K562 (cell line): ENCODE measurements around the gene SETD4. TPM values are rescaled to one million over a fixed set of nuclear protein-coding genes. Genes with fewer than 3 reads are reported as not detected.

Experiments used
- ATAC-seq: fragments of 200-7000 bp; cut with Tn5 transposase; 3 replicates; pipeline ENCODE4 v1.9.1; 2020; ENCODE audit warnings: moderate library complexity
- BruUV-seq: library from RNA; stranded (reverse); fragments of 400-500 nt; replicated peaks from 2 replicates; lab custom pipeline; 2021; lab: Mats Ljungman, UMichigan
- CTCF ChIA-PET: fragments of 300-600 bp; formaldehyde crosslinking; extraction: SDS; loops from one replicate; lab custom pipeline; 2021; ENCODE audit warnings: low intra/inter-chr PET ratio; lab: Yijun Ruan, JAX
- POLR2A ChIA-PET: fragments of 300-600, 350-650 bp; sonication (Branson Sonifier 250); formaldehyde crosslinking; extraction: SDS; loops from one replicate; lab custom pipeline; 2021; ENCODE audit warnings: antibody characterized with exemption, inconsistent platforms; lab: Yijun Ruan, JAX
- DNase-seq, 4 experiments: peaks; one replicate each; pipeline versions ENCODE4 v3.0.0 to v3.0.0-alpha.2; 2011 to 2018; ENCODE audit warnings: low spot score in 3 of 4, mixed read lengths in 3 of 4; ENCODE audit errors: extremely low read depth in 1 of 4
- FAIRE-seq: peaks from 2 replicates; lab custom pipeline; 2011; peaks lifted over from hg19 to GRCh38; lab: Jason Lieb, UNC
- H2AFZ ChIP-seq: 2 replicates; pipeline ENCODE4 v1.6.0; 2011; ENCODE audit warnings: low read depth, low read length, control low read depth, inconsistent platforms
- H3K27ac ChIP-seq: fragments of 200-600 bp; 3 replicates; pipeline ENCODE4 v1.8.0; 2011; ENCODE audit warnings: low read depth, mild to moderate bottlenecking, control low read depth, inconsistent platforms, low read length, moderate library complexity, mixed read lengths; ENCODE audit errors: extremely low read depth
- H3K27me3 ChIP-seq, 2 experiments: fragments of 300-600 bp in 1 of 2; 2 replicates in 1 of 2; 3 replicates in 1 of 2; pipeline versions ENCODE4 v1.6.0 to v1.8.0; 2011; ENCODE audit warnings: inconsistent platforms in 2 of 2, low read length in 2 of 2, mild to moderate bottlenecking in 1 of 2, mixed read lengths in 1 of 2, moderate library complexity in 1 of 2; ENCODE audit not compliant: control insufficient read depth in 2 of 2, insufficient read depth in 2 of 2
- H3K36me3 ChIP-seq: fragments of 300-600 bp; 3 replicates; pipeline ENCODE4 v1.8.0; 2011; ENCODE audit warnings: mild to moderate bottlenecking, low read length, inconsistent platforms; ENCODE audit not compliant: control insufficient read depth, insufficient read depth
- H3K4me1 ChIP-seq, 2 experiments: fragments of 200-600 bp in 1 of 2; replicated peaks in 1 of 2; 2 replicates in 1 of 2; 3 replicates in 1 of 2; pipeline versions ENCODE4 v1.5.1 to v1.8.0; 2011; ENCODE audit warnings: inconsistent platforms in 2 of 2, low read length in 2 of 2, mild to moderate bottlenecking in 1 of 2, mixed read lengths in 1 of 2, moderate library complexity in 1 of 2; ENCODE audit not compliant: control insufficient read depth in 2 of 2, insufficient read depth in 2 of 2
- H3K4me2 ChIP-seq: 2 replicates; pipeline ENCODE4 v1.6.1; 2011; ENCODE audit warnings: low read length, control low read depth, inconsistent platforms, mixed read lengths; ENCODE audit not compliant: insufficient read depth
- H3K4me3 ChIP-seq: fragments of 200-600 bp; sonication (generic), shearing (Covaris generic); 2 replicates; pipeline ENCODE4 v1.5.1; 2016; ENCODE audit warnings: control low read depth, inconsistent platforms
- H3K79me2 ChIP-seq: fragments of 200-600 bp; 3 replicates; pipeline ENCODE4 v1.8.0; 2011; ENCODE audit warnings: low read length, inconsistent platforms; ENCODE audit not compliant: control insufficient read depth, insufficient read depth
- H3K9ac ChIP-seq, 2 experiments: 2 replicates each; pipeline versions ENCODE4 v1.6.0 to v1.6.1; 2011; ENCODE audit warnings: low read depth in 2 of 2, low read length in 2 of 2, control low read depth in 1 of 2, inconsistent platforms in 1 of 2, mild to moderate bottlenecking in 1 of 2, mixed read lengths in 1 of 2; ENCODE audit not compliant: insufficient read depth in 1 of 2
- H3K9me1 ChIP-seq: one replicate; pipeline ENCODE4 v1.6.0; 2011; ENCODE audit warnings: inconsistent platforms, mild to moderate bottlenecking, low read length, moderate library complexity; ENCODE audit not compliant: control insufficient read depth, insufficient read depth
- H3K9me3 ChIP-seq: replicated peaks from 2 replicates; pipeline ENCODE4 v1.5.1; 2011; ENCODE audit warnings: low read depth, low read length, inconsistent platforms; ENCODE audit not compliant: control insufficient read depth, insufficient read depth
- H4K20me1 ChIP-seq: replicated peaks from 2 replicates; pipeline ENCODE4 v1.6.1; 2011; ENCODE audit warnings: low read length, inconsistent platforms, mixed read lengths; ENCODE audit not compliant: control insufficient read depth, insufficient read depth
- ATF1 ChIP-seq, 2 experiments: fragments of 450-650 bp in 1 of 2; IDR thresholded peaks; 2 replicates each; pipeline ENCODE4 v1.6.1; 2016; ENCODE audit warnings: missing compliant biosample characterization in 1 of 2, missing genetic modification characterization in 1 of 2
- CBFA2T2 ChIP-seq: fragments of 450-650 bp; conservative IDR thresholded peaks from 2 replicates; pipeline ENCODE4 v1.6.1; 2017; ENCODE audit warnings: mild to moderate bottlenecking
- CBFA2T3 ChIP-seq: fragments of 450-650 bp; IDR thresholded peaks from 2 replicates; pipeline ENCODE4 v1.6.1; 2017
- CCAR2 ChIP-seq: fragments of 200-400 bp; formaldehyde crosslinking; IDR thresholded peaks from 2 replicates; pipeline ENCODE4 v1.6.1; 2017; ENCODE audit warnings: mild to moderate bottlenecking, low read depth, low read length
- CTBP1 ChIP-seq: fragments of 450-650 bp; IDR thresholded peaks from 2 replicates; pipeline ENCODE4 v1.6.1; 2016; ENCODE audit warnings: borderline replicate concordance
- CXXC5 ChIP-seq: fragments of 250-450 bp; sonication (Bioruptor Pico); IDR thresholded peaks from 2 replicates; pipeline ENCODE4 v1.8.0; 2022; ENCODE audit warnings: inconsistent platforms, mild to moderate bottlenecking, moderate library complexity
- HDAC1 ChIP-seq, 2 experiments: fragments of 450-650 bp; IDR thresholded peaks; 2 replicates each; pipeline ENCODE4 v1.6.1; 2016 to 2017; ENCODE audit warnings: inconsistent platforms in 1 of 2, mild to moderate bottlenecking in 1 of 2, moderate library complexity in 1 of 2
- HDAC2 ChIP-seq: fragments of 450-650 bp; IDR thresholded peaks from 2 replicates; pipeline ENCODE4 v1.6.1; 2016; ENCODE audit warnings: mild to moderate bottlenecking
- HNRNPH1 ChIP-seq: fragments of 200-400 bp; formaldehyde crosslinking; optimal IDR thresholded peaks from 2 replicates; pipeline ENCODE3; 2017; ENCODE audit warnings: low read depth, mild to moderate bottlenecking, low read length, moderate library complexity
- HNRNPLL ChIP-seq: fragments of 200-400 bp; formaldehyde crosslinking; IDR thresholded peaks from 2 replicates; pipeline ENCODE4 v1.6.1; 2017; ENCODE audit warnings: low read length, low read depth, mild to moderate bottlenecking; ENCODE audit not compliant: poor library complexity, severe bottlenecking
- HNRNPUL1 ChIP-seq: fragments of 200-400 bp; formaldehyde crosslinking; IDR thresholded peaks from 2 replicates; pipeline ENCODE4 v1.6.1; 2017; ENCODE audit warnings: low read length
- JUND ChIP-seq, 2 experiments: IDR thresholded peaks; 2 replicates in 1 of 2; 3 replicates in 1 of 2; pipeline ENCODE4 v1.6.1; 2011; ENCODE audit warnings: borderline replicate concordance in 2 of 2, low read depth in 2 of 2, low read length in 2 of 2, improper control_type of control experiment in 1 of 2, missing biosample characterization in 1 of 2, missing genetic modification characterization in 1 of 2, missing genetic modification reagents in 1 of 2
- KDM1A ChIP-seq, 2 experiments: fragments of 450-650 bp; IDR thresholded peaks; 2 replicates each; pipeline ENCODE4 v1.6.1; 2016; ENCODE audit warnings: mild to moderate bottlenecking in 2 of 2
- KHSRP ChIP-seq: fragments of 450-650 bp; IDR thresholded peaks from 2 replicates; pipeline ENCODE4 v1.6.1; 2017
- KLF16 ChIP-seq: IDR thresholded peaks from 2 replicates; pipeline ENCODE4 v1.6.1; 2016; ENCODE audit warnings: antibody characterized with exemption
- NRF1 ChIP-seq, 2 experiments: fragments of 450-650 bp; IDR thresholded peaks in 1 of 2; conservative IDR thresholded peaks in 1 of 2; 2 replicates each; pipeline ENCODE4 v1.6.1; 2014; ENCODE audit warnings: mild to moderate bottlenecking in 2 of 2
- RCOR1 ChIP-seq, 2 experiments: IDR thresholded peaks; 2 replicates each; pipeline ENCODE4 v1.6.1; 2012; ENCODE audit warnings: low read depth in 2 of 2, low read length in 2 of 2, borderline replicate concordance in 1 of 2, improper control_type of control experiment in 1 of 2
- SOX6 ChIP-seq: fragments of 450-650 bp; IDR thresholded peaks from 2 replicates; pipeline ENCODE4 v1.6.1; 2014; ENCODE audit warnings: mild to moderate bottlenecking
- SPI1 ChIP-seq: IDR thresholded peaks from 2 replicates; pipeline ENCODE4 v1.6.1; 2011; ENCODE audit warnings: low read depth, low read length, control low read depth, borderline replicate concordance
- TCF3 ChIP-seq: sonication (generic); formaldehyde crosslinking; IDR thresholded peaks from 2 replicates; pipeline ENCODE4 v1.4.0; 2020; ENCODE audit warnings: mild to moderate bottlenecking, missing genetic modification reagents
- TCFL5 ChIP-seq: fragments of 250-450 bp; sonication (Bioruptor Pico); conservative IDR thresholded peaks from 2 replicates; pipeline ENCODE4 v1.6.1; 2021; ENCODE audit warnings: mild to moderate bottlenecking, moderate library complexity, matching md5 sums
- YBX1 ChIP-seq: fragments of 450-650 bp; IDR thresholded peaks from 2 replicates; pipeline ENCODE4 v1.7.1; 2016; ENCODE audit warnings: mild to moderate bottlenecking
- ZBTB8A ChIP-seq: fragments of 450-650 bp; IDR thresholded peaks from 2 replicates; pipeline ENCODE4 v1.6.1; 2018; ENCODE audit warnings: mild to moderate bottlenecking, moderate library complexity; ENCODE audit not compliant: partially characterized antibody
- ZNF121 ChIP-seq: sonication (generic); formaldehyde crosslinking; conservative IDR thresholded peaks from 2 replicates; pipeline ENCODE4 v1.8.0; 2022; ENCODE audit warnings: missing genetic modification reagents
- ZNF274 ChIP-seq: IDR thresholded peaks from 2 replicates; pipeline ENCODE4 v1.6.1; 2011; ENCODE audit warnings: low read depth, mild to moderate bottlenecking, low read length, moderate library complexity, borderline replicate concordance
- ZNF354B ChIP-seq: fragments of 250-450 bp; sonication (Bioruptor Pico); IDR thresholded peaks from 2 replicates; pipeline ENCODE4 v1.4.0; 2020
- ZNF696 ChIP-seq: fragments of 250-450 bp; sonication (Bioruptor Pico); conservative IDR thresholded peaks from 2 replicates; pipeline ENCODE4 v1.4.0; 2020; ENCODE audit warnings: mild to moderate bottlenecking, moderate library complexity
- WGBS: fragments of 100-300 bp; shearing (Covaris generic); methylation state at CpG from one replicate; pipeline ENCODE4 v1.1.6; 2016; ENCODE audit warnings: low coverage, mixed read lengths; ENCODE audit not compliant: insufficient coverage; ENCODE audit errors: missing lambda C conversion rate; 5-methylcytosine and 5-hydroxymethylcytosine counted together
- in situ Hi-C: fragments of 300-500 bp; cut with MboI; formaldehyde crosslinking; loops from 4 replicates; pipeline ENCODE4 v1.15.0; 2018; ENCODE audit warnings: inconsistent platforms, mixed read lengths
- intact Hi-C: fragments of 100-400 bp; cut with micrococcal nuclease; formaldehyde crosslinking; loops from 2 replicates; pipeline ENCODE4 v1.14.2; 2022
- polyA plus RNA-seq, 8 experiments: library from polyadenylated mRNA; depleted of rRNA in 4 of 8; stranded (reverse) in 5 of 8; unstranded in 3 of 8; fragments of >200 nt; fragmentation: Nextera tagmentation in 2 of 8; fragmentation: Illumina TruSeq in 1 of 8; extraction: Ambion mirVana in 2 of 8; extraction: Trizol in 1 of 8; gene quantifications; 2 replicates each; pipeline versions ENCODE4 v1.2.1 to v1.2.3, GENCODE V29; 2011 to 2014; ENCODE audit warnings: inconsistent platforms in 1 of 8, missing spikeins in 1 of 8
- total RNA-seq, 7 experiments: library from RNA; depleted of rRNA in 6 of 7; stranded (reverse); fragments of >200 nt in 6 of 7; fragmentation: Illumina TruSeq in 2 of 7; extraction: Trizol in 2 of 7; gene quantifications; 2 replicates each; pipeline versions ENCODE4 v1.2.1 to v1.2.3, GENCODE V29; 2011 to 2021; ENCODE audit warnings: low replicate concordance in 1 of 7

Gene SETD4
- total and polyA plus RNA-seq, 9 of the 15 experiments (the other 6 are each of a cell fraction or from before 2014, with no cell fraction given), result 16.1 to 51.3 (median 25.7) TPM

DNA sequence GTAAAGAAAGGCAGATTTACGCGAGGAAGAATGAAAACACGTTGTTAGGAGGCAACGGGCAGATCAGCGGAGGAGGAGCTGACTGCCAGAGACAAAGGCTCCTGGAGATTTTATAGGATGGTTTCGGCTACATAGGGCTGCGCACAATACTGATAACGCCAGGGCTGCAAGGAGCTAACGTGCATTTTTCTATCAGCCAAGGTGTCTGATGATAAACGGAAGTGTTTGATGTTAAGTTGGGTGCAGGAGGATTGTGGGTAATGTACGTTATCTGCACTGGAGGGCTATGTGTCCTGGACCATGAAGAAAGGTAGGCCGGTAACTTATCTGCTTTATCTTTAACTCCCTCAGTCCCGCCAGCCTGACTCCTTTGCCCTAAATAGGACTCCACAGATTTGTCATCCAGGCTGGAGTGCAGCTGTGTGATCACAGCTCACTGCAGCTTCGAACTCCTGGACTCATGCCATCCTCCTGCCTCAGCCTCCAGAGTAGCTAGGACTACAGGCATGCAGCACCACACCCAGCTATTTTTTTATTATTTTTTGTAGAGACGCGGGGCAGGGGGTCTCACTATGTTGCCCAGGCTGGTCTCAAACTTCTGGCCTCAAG, 29.6 kb downstream of the SETD4 start:
- Histone ChIP-seq H3K4me3 (no peak overlapping the region), H3K79me2 (no peaks in the 10 kb centered on the region), H3K9me3 (no peaks in the 10 kb centered on the region), H3K4me1 (peaks cover 9 to 12% of the 10 kb centered on the region in 2 experiments; a peak in 4 of 5 replicates), H4K20me1 (no peaks in the 10 kb centered on the region), H3K36me3 (peaks cover 15% of the 10 kb centered on the region; the same call in 1 of the 3 replicates), H3K9ac (no peak overlapping the region), H3K4me2 (peak overlapping the region; percentile 60), H3K27me3 (peaks cover 0 to 3% of the 10 kb centered on the region in 2 experiments; a peak in 1 of 5 replicates), H2AFZ (peak overlapping the region; percentile 58; the same call in 1 of the 2 replicates), H3K9me1 (no peaks in the 10 kb centered on the region), H3K27ac (no peak overlapping the region)
- POLR2A ChIA-PET, result interaction anchor here (0.6 to 1.3 kb wide), 2 partner anchors 16 to 1458 kb away, joined by 3 read pairs; no protein-coding TSS in a partner anchor
- 5% methylated on average over 16 of the region's 16 CpGs for WGBS
- ATAC-seq (peak; percentile 52), DNase-seq (peak; percentile 37 to 72 (median 44)), FAIRE-seq (peak; percentile 52)
- intact Hi-C loops, result no loop called here
- in situ Hi-C loops, result no loop called here
- BruUV-seq, result no TSS peak
- CTCF ChIA-PET, result interaction anchor here (0.9 kb wide), 1 partner anchor 82 kb away, joined by 3 read pairs; no protein-coding TSS in a partner anchor
- TF ChIP-seq HNRNPH1, result no peak
- 0 out of 2 replicates have a peak, but pooled peaks have one; percentile 33 for TF ChIP-seq ZNF121 (CRISPR knock-in tag)
- TF ChIP-seq YBX1, result no peak
- TF ChIP-seq SPI1, result peak; percentile 6; the same call in 1 of the 2 replicates
- peak; percentile 80 for TF ChIP-seq SOX6
- peak; percentile 40 for TF ChIP-seq TCF3 (CRISPR knock-in tag)
- peak; percentile 94 for TF ChIP-seq CTBP1
- no peak for TF ChIP-seq ZBTB8A
- no peak for TF ChIP-seq ZNF274
- no peak for TF ChIP-seq ATF1 (CRISPR knock-in tag; IDR thresholded peaks at IDR 0.05)
- TF ChIP-seq ATF1 (tag; IDR thresholded peaks at IDR 0.05), result no peak
- no peak for TF ChIP-seq KLF16
- TF ChIP-seq CCAR2, result no peak
- no peak for TF ChIP-seq JUND (IDR thresholded peaks at IDR 0.05; ENCODE audit: borderline replicate concordance, low read depth, low read length)
- peak; percentile 54; the same call in 1 of the 3 replicates for TF ChIP-seq JUND (tag; IDR thresholded peaks at IDR 0.05; ENCODE audit: borderline replicate concordance, low read depth, low read length)
- TF ChIP-seq HNRNPUL1, result no peak
- peak in 1 of 2 experiments; percentile 45; a peak in 1 of 4 replicates for TF ChIP-seq KDM1A (IDR thresholded peaks at IDR 0.05)
- no peak for TF ChIP-seq KHSRP
- TF ChIP-seq RCOR1 (IDR thresholded peaks at IDR 0.05; ENCODE audit: borderline replicate concordance in 1 of 2, low read depth in 2 of 2, low read length in 2 of 2), result peak in 1 of 2 experiments; percentile 44; a peak in 1 of 4 replicates
- TF ChIP-seq HDAC1 (IDR thresholded peaks at IDR 0.05), result peak in 1 of 2 experiments; percentile 28; a peak in 1 of 4 replicates
- TF ChIP-seq HDAC2, result peak; percentile 43; the same call in 1 of the 2 replicates
- no peak for TF ChIP-seq ZNF696 (CRISPR knock-in tag)
- peak; percentile 53 for TF ChIP-seq CBFA2T2
- TF ChIP-seq HNRNPLL, result peak; percentile 32
- peak; percentile 31 to 38; a peak in 2 of 4 replicates for TF ChIP-seq NRF1 (conservative IDR thresholded peaks at IDR 0.05 in 1 of 2, IDR thresholded peaks at IDR 0.05 in 1 of 2)
- TF ChIP-seq CXXC5, result peak; percentile 47; the same call in 1 of the 2 replicates
- TF ChIP-seq TCFL5 (CRISPR knock-in tag), result no peak
- peak; percentile 77 for TF ChIP-seq CBFA2T3
- TF ChIP-seq ZNF354B (CRISPR knock-in tag), result no peak
